ENCODE measurements around the gene TNFRSF25. TPM values are rescaled to one million over a fixed set of nuclear protein-coding genes. Genes with fewer than 3 reads are reported as not detected.
"Not testable (repeated sequence)": the region's sequence is repeated elsewhere in the genome, so short reads cannot be mapped to it uniquely, and the experiment has no call there.

The TNFRSF25 gene
- total RNA-seq, 1 donor from 2014 or later = 29.4 TPM

- Mint-ChIP-seq H3K4me1 (ENCODE audit: unreplicated experiment) (peaks cover 17% of the 10 kb centered on the region), H3K27me3 (peaks cover 23% of the 10 kb centered on the region), H3K27ac (no peak overlapping the region), H3K9me3 (no peaks in the 10 kb centered on the region), H3K4me3 (no peak overlapping the region), H3K36me3 (no peaks in the 10 kb centered on the region)
- no peak for TF ChIP-seq CTCF (conservative IDR thresholded peaks at IDR 0.05)
- no peak for DNase-seq (ENCODE audit: extremely low spot score, unreplicated experiment)
Observed at GRCh38 chr1:6435547-6435946, 30.4 kb downstream of the TNFRSF25 start.

GRCh38 chr1:6435129-6435528 lies 30.8 kb downstream of the TNFRSF25 start:
- Mint-ChIP-seq H3K27me3 (peaks cover 27% of the 10 kb centered on the region), H3K9me3 (no peaks in the 10 kb centered on the region), H3K36me3 (no peaks in the 10 kb centered on the region), H3K27ac (no peak overlapping the region), H3K4me1 (ENCODE audit: unreplicated experiment) (peaks cover 17% of the 10 kb centered on the region), H3K4me3 (no peak overlapping the region)
- no peak for TF ChIP-seq CTCF (conservative IDR thresholded peaks at IDR 0.05)
- DNase-seq (ENCODE audit: extremely low spot score, unreplicated experiment) = no peak

GRCh38 chr1:6434186-6434585 lies 31.8 kb downstream of the TNFRSF25 start:
- Mint-ChIP-seq H3K27ac (no peak overlapping the region), H3K4me3 (no peak overlapping the region), H3K4me1 (ENCODE audit: unreplicated experiment) (peaks cover 13% of the 10 kb centered on the region), H3K36me3 (no peaks in the 10 kb centered on the region), H3K9me3 (no peaks in the 10 kb centered on the region), H3K27me3 (peaks cover 25% of the 10 kb centered on the region)
- no peak for DNase-seq (ENCODE audit: extremely low spot score, unreplicated experiment)
- TF ChIP-seq CTCF (conservative IDR thresholded peaks at IDR 0.05) = no peak

- not testable (repeated sequence) for H3K4me3 Mint-ChIP-seq; H3K9me3 Mint-ChIP-seq; H3K4me1 Mint-ChIP-seq (ENCODE audit: unreplicated experiment); DNase-seq (ENCODE audit: extremely low spot score, unreplicated experiment); H3K27ac Mint-ChIP-seq; H3K36me3 Mint-ChIP-seq
- H3K27me3 Mint-ChIP-seq = peaks cover 29% of the 10 kb centered on the region
Observed at GRCh38 chr1:6431645-6432579, 34.1 kb downstream of the TNFRSF25 start.

- not testable (repeated sequence) for H3K4me1 Mint-ChIP-seq (ENCODE audit: unreplicated experiment); H3K9me3 Mint-ChIP-seq; H3K36me3 Mint-ChIP-seq; DNase-seq (ENCODE audit: extremely low spot score, unreplicated experiment); H3K4me3 Mint-ChIP-seq
- H3K27me3 Mint-ChIP-seq = peaks cover 47% of the 10 kb centered on the region
- peak overlapping the region; percentile 39 for H3K27ac Mint-ChIP-seq
Observed at GRCh38 chr1:6429660-6430411, 36.1 kb downstream of the TNFRSF25 start.

GRCh38 chr1:6428453-6428852 lies 37.5 kb downstream of the TNFRSF25 start:
- H3K4me3 Mint-ChIP-seq; H3K9me3 Mint-ChIP-seq; H3K36me3 Mint-ChIP-seq; H3K27ac Mint-ChIP-seq; H3K4me1 Mint-ChIP-seq (ENCODE audit: unreplicated experiment); DNase-seq (ENCODE audit: extremely low spot score, unreplicated experiment): not testable (repeated sequence)
- peaks cover 47% of the 10 kb centered on the region for H3K27me3 Mint-ChIP-seq
